Left ventricle myocardium inferior (tissue), 1 donor: Measurements from ENCODE around the gene TLR8. TPM values are rescaled to one million over a fixed set of nuclear protein-coding genes. Genes with fewer than 3 reads are reported as not detected.

Source experiments
- DNase-seq: peaks from one replicate; pipeline ENCODE4 v3.0.0-alpha.2; 2020
- H3K27ac ChIP-seq: fragments of 200-600 bp; replicated peaks from 2 replicates; pipeline ENCODE4 v1.8.0; 2021
- H3K27me3 ChIP-seq: fragments of 200-600 bp; 2 replicates; pipeline ENCODE4 v1.8.0; 2021; ENCODE audit warnings: low read depth
- H3K36me3 ChIP-seq: fragments of 200-600 bp; 2 replicates; pipeline ENCODE4 v1.8.0; 2021
- H3K4me1 ChIP-seq: fragments of 200-600 bp; 2 replicates; pipeline ENCODE4 v1.8.0; 2021
- H3K4me3 ChIP-seq: fragments of 200-600 bp; 2 replicates; pipeline ENCODE4 v1.8.0; 2021; ENCODE audit warnings: mild to moderate bottlenecking, moderate library complexity
- H3K9me3 ChIP-seq: fragments of 200-600 bp; replicated peaks from 2 replicates; pipeline ENCODE4 v1.8.0; 2021
- CTCF ChIP-seq: fragments of 200-600 bp; IDR thresholded peaks from 2 replicates; pipeline ENCODE4 v1.8.0; 2021; ENCODE audit warnings: antibody characterized with exemption, mild to moderate bottlenecking, borderline replicate concordance
- intact Hi-C: fragments of 100-400 bp; cut with micrococcal nuclease; formaldehyde crosslinking; loops from one replicate; pipeline ENCODE4 v1.11.0; 2022
- long read RNA-seq: library from polyadenylated mRNA; unstranded; transcript quantifications from one replicate; pipeline ENCODE4 v2.0.0, GENCODE V29; 2021
- total RNA-seq: library from RNA; stranded (reverse); fragmentation: NEBNext Ultra II Directional; extraction: Animal tissue kit (Norgen Biotek cat#: 25700); gene quantifications from one replicate; pipeline ENCODE4 v1.2.1, GENCODE V29; 2021
- donor health status: DM: no; HTN: yes; CAD: no; lungs with severe emphysema.

TLR8 gene
- total RNA-seq: 0.85 TPM
- long read RNA-seq: 0 reads

- no peak within 1 kb of the TSS for H3K27ac ChIP-seq
- no peaks in the 10 kb centered on the region for H3K36me3 ChIP-seq
- no peaks in the 10 kb centered on the region for H3K4me1 ChIP-seq
- H3K4me3 ChIP-seq: peak within 1 kb of the TSS; percentile 10
- no peak for DNase-seq
- H3K27me3 ChIP-seq: no peaks in the 10 kb centered on the region
- H3K9me3 ChIP-seq: no peaks in the 10 kb centered on the region
- no peak for TF ChIP-seq CTCF
- intact Hi-C loops: no loop called here
Measured at GRCh38 chrX:12906046-12906761, at the start of gene TLR8. TSS of gene TLR8 (plus strand) at chrX:12906620. CDS start at chrX:12906707, 87 bp downstream.

GRCh38 chrX:12865359-12865758 is 41.1 kb upstream of the TLR8 start:
- H3K4me3 ChIP-seq: no peak overlapping the region
- no peak for DNase-seq
- H3K27me3 ChIP-seq: no peaks in the 10 kb centered on the region
- no peaks in the 10 kb centered on the region for H3K36me3 ChIP-seq
- H3K9me3 ChIP-seq: no peaks in the 10 kb centered on the region
- H3K27ac ChIP-seq: no peak overlapping the region
- H3K4me1 ChIP-seq: no peaks in the 10 kb centered on the region
- TF ChIP-seq CTCF: no peak
- intact Hi-C loops: no loop called here

- H3K9me3 ChIP-seq: no peaks in the 10 kb centered on the region
- H3K27ac ChIP-seq: no peak within 1 kb of the TSS
- no peaks in the 10 kb centered on the region for H3K36me3 ChIP-seq
- H3K4me3 ChIP-seq: no peak within 1 kb of the TSS
- no peak for TF ChIP-seq CTCF
- no peak for DNase-seq
- intact Hi-C loops: no loop called here
- H3K4me1 ChIP-seq: no peaks in the 10 kb centered on the region
- no peaks in the 10 kb centered on the region for H3K27me3 ChIP-seq
Measured at GRCh38 chrX:12866451-12867377, 39.7 kb upstream of the TLR8 start, which contains the start of gene TLR7. TSS of gene TLR7 (plus strand) at chrX:12867072. CDS start at chrX:12867579, 507 bp downstream.

GRCh38 chrX:12867685-12868084 is 38.7 kb upstream of the TLR8 start:
- no peaks in the 10 kb centered on the region for H3K27me3 ChIP-seq
- no peak overlapping the region for H3K27ac ChIP-seq
- DNase-seq: no peak
- no peaks in the 10 kb centered on the region for H3K36me3 ChIP-seq
- no peaks in the 10 kb centered on the region for H3K4me1 ChIP-seq
- no peak overlapping the region for H3K4me3 ChIP-seq
- intact Hi-C loops: no loop called here
- TF ChIP-seq CTCF: no peak
- no peaks in the 10 kb centered on the region for H3K9me3 ChIP-seq

- no peak for TF ChIP-seq CTCF
- DNase-seq: no peak
- no peak overlapping the region for H3K4me3 ChIP-seq
- intact Hi-C loops: no loop called here
- H3K4me1 ChIP-seq: no peaks in the 10 kb centered on the region
- no peak overlapping the region for H3K27ac ChIP-seq
- H3K36me3 ChIP-seq: no peaks in the 10 kb centered on the region
- H3K9me3 ChIP-seq: no peaks in the 10 kb centered on the region
- no peaks in the 10 kb centered on the region for H3K27me3 ChIP-seq
Measured at GRCh38 chrX:12868747-12869146, 37.7 kb upstream of the TLR8 start.
